ENCODE data around the gene KATNB1.
"Not testable (repeated sequence)": the region's sequence is repeated elsewhere in the genome, so short reads cannot be mapped to it uniquely, and the experiment has no call there.

Gene KATNB1

GRCh38 chr16:57725554-57725953 lies 10.0 kb upstream of the KATNB1 start:
- DNase-seq (ENCODE audit: low spot score), result no peak

- DNase-seq (ENCODE audit: low spot score), result no peak
Observed at GRCh38 chr16:57725976-57726375, 9.6 kb upstream of the KATNB1 start.

- DNase-seq (ENCODE audit: low spot score), result no peak
Observed at GRCh38 chr16:57726433-57726947, 9.1 kb upstream of the KATNB1 start.

- DNase-seq (ENCODE audit: low spot score), result no peak
Observed at GRCh38 chr16:57727610-57728009, 8.0 kb upstream of the KATNB1 start.

GRCh38 chr16:57728336-57729181 lies 7.0 kb upstream of the KATNB1 start:
- DNase-seq (ENCODE audit: low spot score), result no peak

- no peak for DNase-seq (ENCODE audit: low spot score)
Observed at GRCh38 chr16:57729182-57729484, 6.4 kb upstream of the KATNB1 start.

GRCh38 chr16:57729852-57730251 lies 5.7 kb upstream of the KATNB1 start:
- DNase-seq (ENCODE audit: low spot score), result not testable (repeated sequence)

GRCh38 chr16:57730771-57731730 lies 4.5 kb upstream of the KATNB1 start:
- no peak for DNase-seq (ENCODE audit: low spot score)

GRCh38 chr16:57732037-57732436 lies 3.5 kb upstream of the KATNB1 start:
- peak; percentile 57 for DNase-seq (ENCODE audit: low spot score)

GRCh38 chr16:57732714-57733113 lies 2.9 kb upstream of the KATNB1 start:
- no peak for DNase-seq (ENCODE audit: low spot score)

GRCh38 chr16:57734308-57734924 lies 1.2 kb upstream of the KATNB1 start:
- DNase-seq (ENCODE audit: low spot score), result no peak

GRCh38 chr16:57734925-57735754 lies 430 bp upstream of the KATNB1 start:
- peak; percentile 100 for DNase-seq (ENCODE audit: low spot score)

- DNase-seq (ENCODE audit: low spot score), result peak; percentile 87
Observed at GRCh38 chr16:57736419-57737351, 1.1 kb downstream of the KATNB1 start.

- no peak for DNase-seq (ENCODE audit: low spot score)
Observed at GRCh38 chr16:57738844-57739243, 3.3 kb downstream of the KATNB1 start.

- no peak for DNase-seq (ENCODE audit: low spot score)
Observed at GRCh38 chr16:57739756-57740422, 4.3 kb downstream of the KATNB1 start.

- no peak for DNase-seq (ENCODE audit: low spot score)
Observed at GRCh38 chr16:57740423-57741071, 5.0 kb downstream of the KATNB1 start.

GRCh38 chr16:57741660-57742191 lies 6.2 kb downstream of the KATNB1 start:
- DNase-seq (ENCODE audit: low spot score), result no peak

- no peak for DNase-seq (ENCODE audit: low spot score)
Observed at GRCh38 chr16:57742543-57742942, 7.0 kb downstream of the KATNB1 start.

GRCh38 chr16:57743458-57743857 lies 7.9 kb downstream of the KATNB1 start:
- no peak for DNase-seq (ENCODE audit: low spot score)

Data from RKO (cell line).